Smooth muscle cell (in vitro differentiated cells): Measurements from ENCODE around the gene CDHR3. TPM values are rescaled to one million over a fixed set of nuclear protein-coding genes. Genes with fewer than 3 reads are reported as not detected.

ENCODE experiments used
- DNase-seq: peaks from one replicate; lab custom pipeline; 2025; ENCODE audit not compliant: unreplicated experiment; lab: John Stamatoyannopoulos, UW
- H2AFZ ChIP-seq: fragments of 200-600 bp; sonication (generic); 2 replicates; pipeline ENCODE4 v1.6.0; 2016; ENCODE audit warnings: antibody characterized with exemption, low read depth, mild to moderate bottlenecking
- H3F3A ChIP-seq: fragments of 200-600 bp; sonication (generic); 2 replicates; pipeline ENCODE4 v1.6.0; 2017; ENCODE audit warnings: antibody characterized with exemption, low read depth
- H3K27ac ChIP-seq: fragments of 200-600 bp; sonication (generic); 2 replicates; pipeline ENCODE4 v1.5.1; 2016; ENCODE audit warnings: low read depth, mild to moderate bottlenecking
- H3K27me3 ChIP-seq: fragments of 200-600 bp; sonication (generic); 2 replicates; pipeline ENCODE4 v1.6.1; 2016; ENCODE audit warnings: low read depth, mild to moderate bottlenecking
- H3K36me3 ChIP-seq: fragments of 200-600 bp; sonication (generic); 2 replicates; pipeline ENCODE4 v1.5.1; 2016; ENCODE audit warnings: low read depth
- H3K4me1 ChIP-seq: fragments of 200-600 bp; sonication (generic); 2 replicates; pipeline ENCODE4 v1.5.1; 2016; ENCODE audit warnings: low read depth
- H3K4me2 ChIP-seq: fragments of 200-600 bp; sonication (generic); 2 replicates; pipeline ENCODE4 v1.6.0; 2016; ENCODE audit warnings: mild to moderate bottlenecking
- H3K4me3 ChIP-seq: fragments of 200-600 bp; sonication (generic); 2 replicates; pipeline ENCODE4 v1.5.1; 2016; ENCODE audit warnings: mild to moderate bottlenecking
- H3K79me2 ChIP-seq: fragments of 200-600 bp; sonication (generic); 2 replicates; pipeline ENCODE4 v1.6.0; 2016; ENCODE audit warnings: low read depth, mild to moderate bottlenecking
- H3K9ac ChIP-seq: fragments of 200-600 bp; sonication (generic); 2 replicates; pipeline ENCODE4 v1.6.0; 2016; ENCODE audit warnings: low read depth
- H3K9me3 ChIP-seq: fragments of 200-600 bp; sonication (generic); replicated peaks from 2 replicates; pipeline ENCODE4 v1.5.1; 2016; ENCODE audit warnings: low read depth
- H4K20me1 ChIP-seq: fragments of 200-600 bp; sonication (generic); 2 replicates; pipeline ENCODE4 v1.6.0; 2016; ENCODE audit warnings: low read depth
- CTCF ChIP-seq: fragments of 200-600 bp; sonication (generic); IDR thresholded peaks from 2 replicates; pipeline ENCODE4 v1.5.1; 2017; ENCODE audit warnings: borderline replicate concordance, mild to moderate bottlenecking, antibody characterized with exemption; ENCODE audit not compliant: insufficient read depth, poor library complexity, severe bottlenecking
- WGBS: methylation state at CpG from one replicate; pipeline ENCODE4 v1.1.7; 2016; ENCODE audit warnings: low lambda C conversion rate; 5-methylcytosine and 5-hydroxymethylcytosine counted together
- polyA plus RNA-seq: library from polyadenylated mRNA; unstranded; fragments of >200 nt; fragmentation: Nextera tagmentation; extraction: Ambion mirVana; gene quantifications from 2 replicates; pipeline ENCODE4 v1.2.1, GENCODE V29; 2016
- total RNA-seq: library from RNA; depleted of rRNA; stranded (reverse); fragments of >200 nt; gene quantifications from 2 replicates; pipeline ENCODE4 v1.2.3, GENCODE V29; 2014

CDHR3 gene
- total and polyA plus RNA-seq, 2 experiments from 2014 or later: 0.31 to 1.7 TPM

GRCh38 chr7:106067678-106068077 is 104.6 kb downstream of the CDHR3 start:
- H3K4me1 ChIP-seq: peaks cover 14% of the 10 kb centered on the region

GRCh38 chr7:106068538-106068961 is 105.5 kb downstream of the CDHR3 start:
- Histone ChIP-seq H3K27me3 (no peaks in the 10 kb centered on the region), H3K4me3 (no peak overlapping the region), H3K27ac (no peak overlapping the region), H3K4me1 (peaks cover 14% of the 10 kb centered on the region), H3K9ac (no peak overlapping the region), H3K79me2 (no peaks in the 10 kb centered on the region), H3K36me3 (no peaks in the 10 kb centered on the region), H3F3A (no peaks in the 10 kb centered on the region), H2AFZ (no peak overlapping the region), H3K9me3 (no peaks in the 10 kb centered on the region), H3K4me2 (no peak overlapping the region), H4K20me1 (no peaks in the 10 kb centered on the region)
- no peak for TF ChIP-seq CTCF
- 85% methylated on average over 4 of the region's 4 CpGs for WGBS
- no peak for DNase-seq

More at GRCh38 chr7:106067678-106068077, 104.6 kb downstream of the CDHR3 start:
- 96% methylated on average over 3 of the region's 3 CpGs for WGBS
- no peak for DNase-seq
- Histone ChIP-seq H3K4me3 (no peak overlapping the region), H3K4me2 (no peak overlapping the region), H3F3A (no peaks in the 10 kb centered on the region), H2AFZ (no peak overlapping the region), H4K20me1 (no peaks in the 10 kb centered on the region), H3K36me3 (no peaks in the 10 kb centered on the region), H3K27me3 (no peaks in the 10 kb centered on the region), H3K79me2 (no peaks in the 10 kb centered on the region), H3K9ac (no peak overlapping the region), H3K9me3 (no peaks in the 10 kb centered on the region), H3K27ac (no peak overlapping the region)
- TF ChIP-seq CTCF: no peak

- H3F3A ChIP-seq: no peaks in the 10 kb centered on the region
- WGBS: 54% methylated on average over 3 of the region's 3 CpGs
- no peak overlapping the region for H3K4me2 ChIP-seq
- no peak for TF ChIP-seq CTCF
- H3K4me1 ChIP-seq: peaks cover 14% of the 10 kb centered on the region
- no peaks in the 10 kb centered on the region for H4K20me1 ChIP-seq
- H3K9me3 ChIP-seq: no peaks in the 10 kb centered on the region
- H3K79me2 ChIP-seq: no peaks in the 10 kb centered on the region
- H3K27me3 ChIP-seq: no peaks in the 10 kb centered on the region
- no peak overlapping the region for H3K9ac ChIP-seq
- H3K36me3 ChIP-seq: no peaks in the 10 kb centered on the region
- H3K27ac ChIP-seq: no peak overlapping the region
- no peak for DNase-seq
- H2AFZ ChIP-seq: no peak overlapping the region
- no peak overlapping the region for H3K4me3 ChIP-seq
Observed at GRCh38 chr7:106068986-106069385, 105.9 kb downstream of the CDHR3 start.

GRCh38 chr7:106069471-106070200 is 106.6 kb downstream of the CDHR3 start:
- 92% methylated on average over 9 of the region's 9 CpGs for WGBS
- Histone ChIP-seq H3F3A (no peaks in the 10 kb centered on the region), H3K9me3 (no peaks in the 10 kb centered on the region), H2AFZ (no peak overlapping the region), H4K20me1 (no peaks in the 10 kb centered on the region), H3K4me3 (no peak overlapping the region), H3K27me3 (no peaks in the 10 kb centered on the region), H3K4me1 (peaks cover 14% of the 10 kb centered on the region), H3K9ac (no peak overlapping the region), H3K27ac (no peak overlapping the region), H3K4me2 (no peak overlapping the region), H3K36me3 (no peaks in the 10 kb centered on the region), H3K79me2 (no peaks in the 10 kb centered on the region)
- no peak for DNase-seq
- no peak for TF ChIP-seq CTCF
